HG03066 (cell line): ENCODE results near the gene PRDX2.

Experiments
- ATAC-seq: cut with Tn5 transposase; IDR thresholded peaks from one replicate; pipeline ENCODE4 v1.9.1; 2021; ENCODE audit warnings: low read depth; ENCODE audit not compliant: unreplicated experiment

PRDX2 gene

GRCh38 chr19:12793290-12794195 lies 8.1 kb downstream of the PRDX2 start:
- ATAC-seq, result no peak

- ATAC-seq, result no peak
Measured at GRCh38 chr19:12792853-12793289, 8.7 kb downstream of the PRDX2 start.

- no peak for ATAC-seq
Measured at GRCh38 chr19:12792051-12792852, 9.3 kb downstream of the PRDX2 start.

- no peak for ATAC-seq
Measured at GRCh38 chr19:12791345-12792050, 10.1 kb downstream of the PRDX2 start, which contains the start of gene JUNB. Gene JUNB (plus strand): TSS chr19:12791486. CDS start chr19:12791772, 286 bp downstream.

- ATAC-seq, result no peak
Measured at GRCh38 chr19:12790628-12791344, 10.8 kb downstream of the PRDX2 start.

- ATAC-seq, result peak; percentile 45
Measured at GRCh38 chr19:12789904-12790619, 11.5 kb downstream of the PRDX2 start.

- ATAC-seq, result no peak
Measured at GRCh38 chr19:12789098-12789903, 12.3 kb downstream of the PRDX2 start.

- no peak for ATAC-seq
Measured at GRCh38 chr19:12788682-12789097, 12.9 kb downstream of the PRDX2 start.

GRCh38 chr19:12788042-12788681 lies 13.4 kb downstream of the PRDX2 start:
- no peak for ATAC-seq

- ATAC-seq, result no peak
Measured at GRCh38 chr19:12787458-12787857, 14.1 kb downstream of the PRDX2 start.

GRCh38 chr19:12786952-12787351 lies 14.6 kb downstream of the PRDX2 start:
- ATAC-seq, result no peak

- ATAC-seq, result no peak
Measured at GRCh38 chr19:12786141-12786870, 15.3 kb downstream of the PRDX2 start.

GRCh38 chr19:12785431-12786031 lies 16.1 kb downstream of the PRDX2 start:
- no peak for ATAC-seq

GRCh38 chr19:12784871-12785430 lies 16.6 kb downstream of the PRDX2 start:
- no peak for ATAC-seq

GRCh38 chr19:12784394-12784870 lies 17.2 kb downstream of the PRDX2 start:
- ATAC-seq, result no peak

GRCh38 chr19:12783849-12784393 lies 17.7 kb downstream of the PRDX2 start:
- ATAC-seq, result no peak
